H1 (cell line): ENCODE measurements around the gene CENPP. TPM values are rescaled to one million over a fixed set of nuclear protein-coding genes. Genes with fewer than 3 reads are reported as not detected.

ENCODE experiments used
- CREB1 ChIP-seq: IDR thresholded peaks from 2 replicates; pipeline ENCODE4 v1.6.1; 2012; ENCODE audit warnings: inconsistent platforms
- polyA plus RNA-seq, 7 experiments: library from polyadenylated mRNA; depleted of rRNA in 3 of 7; stranded (reverse) in 5 of 7; unstranded in 2 of 7; fragments of >200 nt in 5 of 7; fragments of 200-250 nt in 2 of 7; gene quantifications; 1 replicate in 5 of 7; 2 replicates in 1 of 7; 4 replicates in 1 of 7; pipeline versions ENCODE4 v1.2.1 to v1.2.3, GENCODE V29; 2011 to 2013; ENCODE audit warnings: missing spikeins in 2 of 7, mixed read lengths in 2 of 7
- total RNA-seq: library from RNA; stranded (reverse); fragmentation: NEBNext Ultra II Directional; extraction: Animal tissue kit (Norgen Biotek cat#: 25700); gene quantifications from 2 replicates; pipeline ENCODE4 v1.2.1, GENCODE V29; 2021

Gene CENPP
- total and polyA plus RNA-seq, 2 of the 8 experiments (the other 6 are each of a cell fraction or from before 2014, with no cell fraction given): 2.7 to 10.8 TPM

GRCh38 chr9:92618633-92619225 is 293.0 kb downstream of the CENPP start (continued):
- no peak for TF ChIP-seq CREB1
- TF ChIP-seq, all 59 proteins: peak for 0
